ENCODE results near the gene SVOP.

SVOP gene

GRCh38 chr12:108985750-108986149, 35.1 kb downstream of the SVOP start:
- no peak for DNase-seq
- H3K4me3 ChIP-seq = no peak overlapping the region
- no peaks in the 10 kb centered on the region for H3K36me3 ChIP-seq
- H3K27ac ChIP-seq = no peak overlapping the region
- intact Hi-C loops (cut with DNase I; ENCODE audit: low total_unique reads) = no loop called here
- no peak for TF ChIP-seq CTCF (IDR thresholded peaks at IDR 0.05)
- no peaks in the 10 kb centered on the region for H3K9me3 ChIP-seq
- H3K4me1 ChIP-seq = peaks cover 0 to 5% (median 0%) of the 10 kb centered on the region in 4 donors
- peaks cover 0 to 5% of the 10 kb centered on the region in 2 donors for H3K27me3 ChIP-seq

- H3K27ac ChIP-seq = no peak overlapping the region
- intact Hi-C loops (cut with DNase I; ENCODE audit: low total_unique reads) = no loop called here
- no peaks in the 10 kb centered on the region for H3K36me3 ChIP-seq
- H3K4me1 ChIP-seq = peaks cover 0 to 5% (median 0%) of the 10 kb centered on the region in 4 donors
- no peak for TF ChIP-seq CTCF (IDR thresholded peaks at IDR 0.05)
- no peak for DNase-seq
- no peaks in the 10 kb centered on the region for H3K9me3 ChIP-seq
- no peak overlapping the region for H3K4me3 ChIP-seq
- no peaks in the 10 kb centered on the region for H3K27me3 ChIP-seq
Observed at GRCh38 chr12:108983227-108983626, 37.6 kb downstream of the SVOP start.

GRCh38 chr12:108982621-108983219, 38.1 kb downstream of the SVOP start:
- no peak for TF ChIP-seq CTCF (IDR thresholded peaks at IDR 0.05)
- no peak overlapping the region for H3K27ac ChIP-seq
- no peaks in the 10 kb centered on the region for H3K27me3 ChIP-seq
- no peak for DNase-seq
- H3K9me3 ChIP-seq = no peaks in the 10 kb centered on the region
- H3K4me1 ChIP-seq = peaks cover 0 to 5% (median 0%) of the 10 kb centered on the region in 4 donors
- intact Hi-C loops (cut with DNase I; ENCODE audit: low total_unique reads) = no loop called here
- no peak overlapping the region for H3K4me3 ChIP-seq
- H3K36me3 ChIP-seq = no peaks in the 10 kb centered on the region

- intact Hi-C loops (cut with DNase I; ENCODE audit: low total_unique reads) = no loop called here
- no peak for TF ChIP-seq CTCF (IDR thresholded peaks at IDR 0.05)
- peaks cover 0 to 5% (median 0%) of the 10 kb centered on the region in 4 donors for H3K4me1 ChIP-seq
- no peak overlapping the region for H3K27ac ChIP-seq
- no peak for DNase-seq
- H3K4me3 ChIP-seq = no peak overlapping the region
- H3K9me3 ChIP-seq = no peaks in the 10 kb centered on the region
- peaks cover 0 to 4% of the 10 kb centered on the region in 2 donors for H3K27me3 ChIP-seq
- H3K36me3 ChIP-seq = no peaks in the 10 kb centered on the region
Observed at GRCh38 chr12:108981835-108982234, 39.0 kb downstream of the SVOP start.

- Histone ChIP-seq H3K4me3 (no peak overlapping the region), H3K36me3 (no peaks in the 10 kb centered on the region), H3K9me3 (no peaks in the 10 kb centered on the region), H3K27ac (no peak overlapping the region), H3K27me3 (peaks cover 0 to 5% of the 10 kb centered on the region in 2 donors), H3K4me1 (peaks cover 0 to 5% (median 0%) of the 10 kb centered on the region in 4 donors)
- intact Hi-C loops (cut with DNase I; ENCODE audit: low total_unique reads) = no loop called here
- TF ChIP-seq CTCF (IDR thresholded peaks at IDR 0.05) = no peak
- no peak for DNase-seq
Observed at GRCh38 chr12:108980831-108981618, 39.8 kb downstream of the SVOP start.

All from tibial artery (tissue), 4 donors.